K562 (cell line): ENCODE measurements around the gene CBLL1. TPM values are rescaled to one million over a fixed set of nuclear protein-coding genes. Genes with fewer than 3 reads are reported as not detected.
A peak's percentile ranks its signal among the peaks of the same experiment; 100 is the strongest.

Source experiments
- ATAC-seq: fragments of 200-7000 bp; cut with Tn5 transposase; 3 replicates; pipeline ENCODE4 v1.9.1; 2020; ENCODE audit warnings: moderate library complexity
- BruUV-seq: library from RNA; stranded (reverse); fragments of 400-500 nt; replicated peaks from 2 replicates; lab custom pipeline; 2021; lab: Mats Ljungman, UMichigan
- CTCF ChIA-PET: fragments of 300-600 bp; formaldehyde crosslinking; extraction: SDS; loops from one replicate; lab custom pipeline; 2021; ENCODE audit warnings: low intra/inter-chr PET ratio; lab: Yijun Ruan, JAX
- POLR2A ChIA-PET: fragments of 300-600, 350-650 bp; sonication (Branson Sonifier 250); formaldehyde crosslinking; extraction: SDS; loops from one replicate; lab custom pipeline; 2021; ENCODE audit warnings: antibody characterized with exemption, inconsistent platforms; lab: Yijun Ruan, JAX
- DNase-seq, 4 experiments: peaks; one replicate each; pipeline versions ENCODE4 v3.0.0 to v3.0.0-alpha.2; 2011 to 2018; ENCODE audit warnings: low spot score in 3 of 4, mixed read lengths in 3 of 4; ENCODE audit errors: extremely low read depth in 1 of 4
- FAIRE-seq: peaks from 2 replicates; lab custom pipeline; 2011; peaks lifted over from hg19 to GRCh38; lab: Jason Lieb, UNC
- H2AFZ ChIP-seq: 2 replicates; pipeline ENCODE4 v1.6.0; 2011; ENCODE audit warnings: low read depth, low read length, control low read depth, inconsistent platforms
- H3K27ac ChIP-seq: fragments of 200-600 bp; 3 replicates; pipeline ENCODE4 v1.8.0; 2011; ENCODE audit warnings: low read depth, mild to moderate bottlenecking, control low read depth, inconsistent platforms, low read length, moderate library complexity, mixed read lengths; ENCODE audit errors: extremely low read depth
- H3K27me3 ChIP-seq, 2 experiments: fragments of 300-600 bp in 1 of 2; 2 replicates in 1 of 2; 3 replicates in 1 of 2; pipeline versions ENCODE4 v1.6.0 to v1.8.0; 2011; ENCODE audit warnings: inconsistent platforms in 2 of 2, low read length in 2 of 2, mild to moderate bottlenecking in 1 of 2, mixed read lengths in 1 of 2, moderate library complexity in 1 of 2; ENCODE audit not compliant: control insufficient read depth in 2 of 2, insufficient read depth in 2 of 2
- H3K36me3 ChIP-seq: fragments of 300-600 bp; 3 replicates; pipeline ENCODE4 v1.8.0; 2011; ENCODE audit warnings: mild to moderate bottlenecking, low read length, inconsistent platforms; ENCODE audit not compliant: control insufficient read depth, insufficient read depth
- H3K4me1 ChIP-seq, 2 experiments: fragments of 200-600 bp in 1 of 2; replicated peaks in 1 of 2; 2 replicates in 1 of 2; 3 replicates in 1 of 2; pipeline versions ENCODE4 v1.5.1 to v1.8.0; 2011; ENCODE audit warnings: inconsistent platforms in 2 of 2, low read length in 2 of 2, mild to moderate bottlenecking in 1 of 2, mixed read lengths in 1 of 2, moderate library complexity in 1 of 2; ENCODE audit not compliant: control insufficient read depth in 2 of 2, insufficient read depth in 2 of 2
- H3K4me2 ChIP-seq: 2 replicates; pipeline ENCODE4 v1.6.1; 2011; ENCODE audit warnings: low read length, control low read depth, inconsistent platforms, mixed read lengths; ENCODE audit not compliant: insufficient read depth
- H3K4me3 ChIP-seq: fragments of 200-600 bp; sonication (generic), shearing (Covaris generic); 2 replicates; pipeline ENCODE4 v1.5.1; 2016; ENCODE audit warnings: control low read depth, inconsistent platforms
- H3K79me2 ChIP-seq: fragments of 200-600 bp; 3 replicates; pipeline ENCODE4 v1.8.0; 2011; ENCODE audit warnings: low read length, inconsistent platforms; ENCODE audit not compliant: control insufficient read depth, insufficient read depth
- H3K9ac ChIP-seq, 2 experiments: 2 replicates each; pipeline versions ENCODE4 v1.6.0 to v1.6.1; 2011; ENCODE audit warnings: low read depth in 2 of 2, low read length in 2 of 2, control low read depth in 1 of 2, inconsistent platforms in 1 of 2, mild to moderate bottlenecking in 1 of 2, mixed read lengths in 1 of 2; ENCODE audit not compliant: insufficient read depth in 1 of 2
- H3K9me1 ChIP-seq: one replicate; pipeline ENCODE4 v1.6.0; 2011; ENCODE audit warnings: inconsistent platforms, mild to moderate bottlenecking, low read length, moderate library complexity; ENCODE audit not compliant: control insufficient read depth, insufficient read depth
- H3K9me3 ChIP-seq: replicated peaks from 2 replicates; pipeline ENCODE4 v1.5.1; 2011; ENCODE audit warnings: low read depth, low read length, inconsistent platforms; ENCODE audit not compliant: control insufficient read depth, insufficient read depth
- H4K20me1 ChIP-seq: replicated peaks from 2 replicates; pipeline ENCODE4 v1.6.1; 2011; ENCODE audit warnings: low read length, inconsistent platforms, mixed read lengths; ENCODE audit not compliant: control insufficient read depth, insufficient read depth
- HDAC3 ChIP-seq: fragments of 450-650 bp; IDR thresholded peaks from 2 replicates; pipeline ENCODE4 v1.6.1; 2018; ENCODE audit warnings: borderline replicate concordance, mild to moderate bottlenecking, moderate library complexity; ENCODE audit not compliant: partially characterized antibody
- KDM5B ChIP-seq: fragments of 200-600 bp; sonication (generic); IDR thresholded peaks from 2 replicates; pipeline ENCODE4 v1.6.1; 2012; ENCODE audit warnings: low read depth, mild to moderate bottlenecking, moderate library complexity, low read length, control low read depth, inconsistent platforms; ENCODE audit not compliant: insufficient replicate concordance
- NR0B1 ChIP-seq: fragments of 450-650 bp; IDR thresholded peaks from one replicate; pipeline ENCODE4 v1.6.1; 2018; ENCODE audit warnings: mild to moderate bottlenecking, moderate library complexity; ENCODE audit not compliant: partially characterized antibody
- ZNF263 ChIP-seq: sonication (generic); formaldehyde crosslinking; IDR thresholded peaks from 2 replicates; pipeline ENCODE4 v1.8.0; 2022; ENCODE audit warnings: mild to moderate bottlenecking, missing genetic modification reagents, borderline replicate concordance
- WGBS: fragments of 100-300 bp; shearing (Covaris generic); methylation state at CpG from one replicate; pipeline ENCODE4 v1.1.6; 2016; ENCODE audit warnings: low coverage, mixed read lengths; ENCODE audit not compliant: insufficient coverage; ENCODE audit errors: missing lambda C conversion rate; 5-methylcytosine and 5-hydroxymethylcytosine counted together
- in situ Hi-C: fragments of 300-500 bp; cut with MboI; formaldehyde crosslinking; loops from 4 replicates; pipeline ENCODE4 v1.15.0; 2018; ENCODE audit warnings: inconsistent platforms, mixed read lengths
- intact Hi-C: fragments of 100-400 bp; cut with micrococcal nuclease; formaldehyde crosslinking; loops from 2 replicates; pipeline ENCODE4 v1.14.2; 2022
- polyA plus RNA-seq, 8 experiments: library from polyadenylated mRNA; depleted of rRNA in 4 of 8; stranded (reverse) in 5 of 8; unstranded in 3 of 8; fragments of >200 nt; fragmentation: Nextera tagmentation in 2 of 8; fragmentation: Illumina TruSeq in 1 of 8; extraction: Ambion mirVana in 2 of 8; extraction: Trizol in 1 of 8; gene quantifications; 2 replicates each; pipeline versions ENCODE4 v1.2.1 to v1.2.3, GENCODE V29; 2011 to 2014; ENCODE audit warnings: inconsistent platforms in 1 of 8, missing spikeins in 1 of 8
- total RNA-seq, 7 experiments: library from RNA; depleted of rRNA in 6 of 7; stranded (reverse); fragments of >200 nt in 6 of 7; fragmentation: Illumina TruSeq in 2 of 7; extraction: Trizol in 2 of 7; gene quantifications; 2 replicates each; pipeline versions ENCODE4 v1.2.1 to v1.2.3, GENCODE V29; 2011 to 2021; ENCODE audit warnings: low replicate concordance in 1 of 7

The CBLL1 gene
- total and polyA plus RNA-seq, 9 of the 15 experiments (the other 6 are each of a cell fraction or from before 2014, with no cell fraction given), result 14.7 to 67.9 (median 35.4) TPM

- no TSS peak for BruUV-seq
- no peak overlapping the region for H3K9ac ChIP-seq
- TF ChIP-seq NR0B1 (no peak), KDM5B (no peak), HDAC3 (no peak), ZNF263 (CRISPR knock-in tag) (peak; percentile 70)
- H3K4me1 ChIP-seq, result no peaks in the 10 kb centered on the region
- ATAC-seq (no peak; the same call in 2 of the 3 replicates), DNase-seq (no peak), FAIRE-seq (peak; percentile 11)
- WGBS, result 7% methylated on average over 2 of the region's 2 CpGs
- ChIA-PET POLR2A (interaction anchor here (0.6 kb wide), 3 partner anchors 24 to 128 kb away, joined by 3 to 4 read pairs (median 3); no protein-coding TSS in a partner anchor), CTCF (no interaction called here)
- no peaks in the 10 kb centered on the region for H3K79me2 ChIP-seq
- in situ Hi-C loops, result no loop called here
- no peak overlapping the region for H3K4me3 ChIP-seq
- intact Hi-C loops, result no loop called here
- H3K9me3 ChIP-seq, result no peaks in the 10 kb centered on the region
- H3K27me3 ChIP-seq, result no peaks in the 10 kb centered on the region; a peak in 2 of 5 replicates
- no peak overlapping the region for H2AFZ ChIP-seq
- H3K27ac ChIP-seq, result no peak overlapping the region
- H4K20me1 ChIP-seq, result no peaks in the 10 kb centered on the region
- no peaks in the 10 kb centered on the region for H3K36me3 ChIP-seq
- no peaks in the 10 kb centered on the region for H3K9me1 ChIP-seq
- no peak overlapping the region for H3K4me2 ChIP-seq
Observed at GRCh38 chr7:107708956-107709355, 35.0 kb upstream of the CBLL1 start.
